Heart right ventricle (tissue), 16 donors: ENCODE measurements around the gene MYG1. TPM values are rescaled to one million over a fixed set of nuclear protein-coding genes. Genes with fewer than 3 reads are reported as not detected.

Experiments
- ATAC-seq, 8 donors: fragments of 200-7000 bp; cut with Tn5 transposase; one replicate each; pipeline ENCODE4 v1.9.1; 2020; ENCODE audit warnings: mild to moderate bottlenecking in 8 of 8, moderate library complexity in 8 of 8, moderate number of reproducible peaks in 1 of 8
- DNase-seq, 2 donors: peaks; one replicate each; pipeline ENCODE4 v3.0.0-alpha.2; 2020
- H3K27ac ChIP-seq, 10 donors: fragments of 200-600 bp; sonication (generic) in 2 of 10; one replicate each; pipeline versions ENCODE4 v1.5.0 to v1.8.0; 2020 to 2022; ENCODE audit warnings: mild to moderate bottlenecking in 3 of 10
- H3K27me3 ChIP-seq, 7 donors: fragments of 200-600 bp; one replicate each; pipeline ENCODE4 v1.8.0; 2021 to 2022; ENCODE audit warnings: mild to moderate bottlenecking in 2 of 7
- H3K36me3 ChIP-seq, 9 donors: fragments of 200-600 bp; sonication (generic) in 1 of 9; one replicate each; pipeline versions ENCODE4 v1.5.0 to v1.8.0; 2020 to 2022; ENCODE audit warnings: mild to moderate bottlenecking in 2 of 9
- H3K4me1 ChIP-seq, 9 donors: fragments of 200-600 bp; sonication (generic) in 1 of 9; one replicate each; pipeline versions ENCODE4 v1.5.0 to v1.8.0; 2020 to 2022; ENCODE audit warnings: mild to moderate bottlenecking in 4 of 9
- H3K4me3 ChIP-seq, 10 donors: fragments of 200-600 bp; sonication (generic) in 2 of 10; one replicate each; pipeline versions ENCODE4 v1.5.0 to v1.8.0; 2020 to 2022; ENCODE audit warnings: mild to moderate bottlenecking in 7 of 10, moderate library complexity in 2 of 10
- H3K9me3 ChIP-seq, 11 donors: fragments of 200-600 bp in 10 of 11; sonication (generic) in 2 of 11; one replicate each; pipeline versions ENCODE4 v1.5.0 to v1.8.0; 2013 to 2022; ENCODE audit warnings: mild to moderate bottlenecking in 2 of 11, control low read depth in 1 of 11, moderate library complexity in 1 of 11
- WGBS, 2 donors: extraction: QIAGEN DNeasy Blood & Tissue Kit; methylation state at CpG; one replicate each; pipeline ENCODE4 v1.1.7; 2013; ENCODE audit warnings: inconsistent platforms in 1 of 2; 5-methylcytosine and 5-hydroxymethylcytosine counted together
- intact Hi-C, 10 donors: fragments of 100-400 bp; cut with DNase I; formaldehyde crosslinking; loops; one replicate each; pipeline versions ENCODE4 v1.11.1 to v1.14.2; 2022
- polyA plus RNA-seq, 2 donors: library from polyadenylated mRNA; stranded (reverse); fragments of 200-250 nt; gene quantifications; one replicate each; pipeline ENCODE4 v1.2.3, GENCODE V29; 2013
- total RNA-seq, 10 donors: library from RNA; stranded (reverse); fragmentation: NEBNext Ultra II Directional in 3 of 10; extraction: Animal tissue kit (Norgen Biotek cat#: 25700) in 3 of 10; gene quantifications; one replicate each; pipeline versions ENCODE4 v1.2.1 to v1.2.4, GENCODE V29; 2021 to 2023
- TF ChIP-seq, protein P1 (sequence below), 9 donors: fragments of 200-600 bp; sonication (generic) in 2 of 9; IDR thresholded peaks; one replicate each; pipeline versions ENCODE4 v1.5.0 to v1.8.0; 2021 to 2022; ENCODE audit warnings: antibody characterized with exemption in 9 of 9, mild to moderate bottlenecking in 5 of 9, moderate library complexity in 1 of 9
- donor health status: Arrhythmogenic right ventricular cardiomyopathy.
- donor health status: ischemic (EF 13 %, LVEDD 7.1; RV severe dilation, severe dysfunction).
- donor health status: healthy with polysubstance abuse.
- donor health status: DM: no; HTN: yes; CAD: no.
- donor health status: DM: no; HTN: no; CAD: no.
- donor health status: ischemic (EF 25% LVEDD 6.9; RV normal size, moderate dysfunction).
- donor health status: ischemic (EF 25% LVEDD 5.7; RV mildly dilated, moderate dysfunction).
- donor health status: healthy.
- donor health status: DM: yes; HTN: yes; CAD: no.
- donor health status: Ischemic cardiomyopathy.
- donor health status: ischemic (EF 35%, LVEDD 5.7; RV mildly dilated, moderate dysfunction).
- donor health status: nonischemic (EF 11% LVEDD 7.7; RV severe dilation, severe dysfunction).
- donor health status: DM: yes; HTN: yes; CAD: no.
- donor health status: PGD.
- donor health status: ischemic (EF 29% LVEDD 5.4; RV normal size, mild dysfunction).
- donor health status: nonischemic (EF 23%, LVEDD 6.1; RV moderate dilation, normal function).

The MYG1 gene
- total and polyA plus RNA-seq, 12 donors, result 26.8 to 115 (median 36.6) TPM

DNA sequence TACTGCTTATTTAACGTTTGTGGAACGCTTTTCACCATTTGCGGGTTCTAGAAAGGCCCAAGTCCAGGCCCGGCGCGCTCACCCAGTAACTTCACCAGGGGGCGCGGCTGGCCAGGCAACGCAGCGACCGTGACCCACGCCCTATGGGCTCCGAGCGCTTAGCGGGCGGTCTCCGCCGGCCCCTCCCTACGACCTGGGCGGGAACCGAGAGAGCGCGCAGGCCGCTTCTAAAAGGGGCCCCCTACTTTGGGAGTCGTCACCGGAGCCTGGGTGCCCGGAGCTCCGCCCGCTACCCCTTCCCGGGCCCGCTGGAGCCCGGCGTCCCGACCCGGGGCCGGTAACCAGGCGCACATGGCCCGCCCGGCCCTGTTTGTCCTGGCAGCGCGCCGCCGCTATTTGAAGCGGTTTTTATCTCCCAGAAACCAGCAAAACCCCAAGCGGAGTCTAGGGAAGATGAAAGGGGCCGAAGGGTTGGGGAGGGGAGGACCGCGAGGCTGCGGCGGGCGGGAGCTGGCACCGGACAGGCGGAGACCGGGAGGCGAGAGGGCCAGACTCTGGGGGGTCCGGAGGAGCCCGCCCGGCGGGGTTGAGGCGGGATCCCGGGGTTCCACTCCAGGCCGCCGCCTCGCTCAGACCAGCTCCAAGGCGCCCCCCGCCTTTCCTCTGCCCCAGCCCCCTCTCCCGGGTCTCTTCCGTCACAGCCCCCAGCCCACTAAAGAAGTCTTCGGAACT is 25.4 kb downstream of the MYG1 start:
- Histone ChIP-seq H3K4me1 (peaks cover 11 to 46% (median 35%) of the 10 kb centered on the region in 9 donors), H3K27ac (peak overlapping the region; percentile 63 to 94 (median 90)), H3K4me3 (peak overlapping the region; percentile 60 to 80 (median 72)), H3K27me3 (peaks cover 0 to 34% (median 0%) of the 10 kb centered on the region in 7 donors), H3K36me3 (peaks cover 0 to under 1% (median 0%) of the 10 kb centered on the region in 9 donors), H3K9me3 (no peaks in the 10 kb centered on the region)
- DNase-seq (peak; percentile 94 to 95), ATAC-seq (peak; percentile 84 to 88 (median 86))
- WGBS, 2 donors, result 0% methylated on average over 57 to 69 of the region's 69 CpGs
- intact Hi-C loops, result loop anchor here in 6 of 10 donors (1.0 to 10.0 kb wide), 9 partner anchors 20 to 184 kb away; partner anchors contain the start of genes NPFF (in 2 of the 6), TARBP2 (in 2 of the 6), AMHR2 (in 1 of the 6) and SP1 (in 1 of the 6)
- TF ChIP-seq, protein P1, sequence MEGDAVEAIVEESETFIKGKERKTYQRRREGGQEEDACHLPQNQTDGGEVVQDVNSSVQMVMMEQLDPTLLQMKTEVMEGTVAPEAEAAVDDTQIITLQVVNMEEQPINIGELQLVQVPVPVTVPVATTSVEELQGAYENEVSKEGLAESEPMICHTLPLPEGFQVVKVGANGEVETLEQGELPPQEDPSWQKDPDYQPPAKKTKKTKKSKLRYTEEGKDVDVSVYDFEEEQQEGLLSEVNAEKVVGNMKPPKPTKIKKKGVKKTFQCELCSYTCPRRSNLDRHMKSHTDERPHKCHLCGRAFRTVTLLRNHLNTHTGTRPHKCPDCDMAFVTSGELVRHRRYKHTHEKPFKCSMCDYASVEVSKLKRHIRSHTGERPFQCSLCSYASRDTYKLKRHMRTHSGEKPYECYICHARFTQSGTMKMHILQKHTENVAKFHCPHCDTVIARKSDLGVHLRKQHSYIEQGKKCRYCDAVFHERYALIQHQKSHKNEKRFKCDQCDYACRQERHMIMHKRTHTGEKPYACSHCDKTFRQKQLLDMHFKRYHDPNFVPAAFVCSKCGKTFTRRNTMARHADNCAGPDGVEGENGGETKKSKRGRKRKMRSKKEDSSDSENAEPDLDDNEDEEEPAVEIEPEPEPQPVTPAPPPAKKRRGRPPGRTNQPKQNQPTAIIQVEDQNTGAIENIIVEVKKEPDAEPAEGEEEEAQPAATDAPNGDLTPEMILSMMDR (IDR thresholded peaks at IDR 0.05), result peak; percentile 68 to 95 (median 85)

DNA sequence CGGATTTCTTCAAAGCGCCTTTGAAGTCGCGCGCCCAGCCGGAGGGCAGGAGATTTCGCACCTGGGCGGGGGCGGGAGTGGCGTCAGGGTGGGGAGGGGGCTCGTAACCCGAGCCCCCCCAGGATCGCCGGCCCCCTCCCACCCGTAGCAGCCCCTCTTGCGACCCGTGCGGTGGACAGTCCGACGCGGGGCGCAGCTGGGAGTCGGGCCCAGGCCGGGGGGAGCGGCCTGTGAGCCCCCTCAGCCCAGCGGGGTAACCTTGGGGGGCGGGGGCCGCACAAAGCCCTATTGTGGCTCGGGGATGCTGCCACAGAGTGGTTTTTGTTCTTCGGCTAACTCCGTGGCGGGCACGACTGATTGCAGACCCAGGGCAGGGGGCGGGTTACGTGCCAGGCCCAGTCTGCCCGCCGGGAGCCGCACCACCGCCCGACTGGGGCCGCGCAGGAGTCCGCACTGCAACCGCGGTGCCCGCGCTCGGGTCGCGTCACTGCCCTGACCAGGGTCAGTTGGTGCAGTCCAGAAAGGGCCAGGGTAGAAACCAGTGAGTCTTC is 26.1 kb downstream of the MYG1 start:
- H3K36me3 ChIP-seq, result no peaks in the 10 kb centered on the region
- peak in 1 of 2 donors; percentile 49 for DNase-seq
- intact Hi-C loops, result loop anchor here in 6 of 10 donors (1.0 to 10.0 kb wide), 6 partner anchors 19 to 183 kb away; partner anchors contain the start of genes TARBP2 (in 2 of the 6), AMHR2 (in 1 of the 6) and NPFF (in 1 of the 6)
- peak overlapping the region; percentile 60 to 80 (median 72) for H3K4me3 ChIP-seq
- H3K27ac ChIP-seq, result peak overlapping the region; percentile 63 to 94 (median 90)
- TF ChIP-seq, protein P1 (IDR thresholded peaks at IDR 0.05), result peak in 1 of 9 donors; percentile 12
- 1 to 2% methylated on average over 44 to 50 of the region's 50 CpGs for WGBS, 2 donors
- ATAC-seq, result peak in 1 of 8 donors; percentile 39
- H3K4me1 ChIP-seq, result peaks cover 8 to 40% (median 29%) of the 10 kb centered on the region in 9 donors
- H3K27me3 ChIP-seq, result peaks cover 0 to 38% (median 0%) of the 10 kb centered on the region in 7 donors
- no peaks in the 10 kb centered on the region for H3K9me3 ChIP-seq

DNA sequence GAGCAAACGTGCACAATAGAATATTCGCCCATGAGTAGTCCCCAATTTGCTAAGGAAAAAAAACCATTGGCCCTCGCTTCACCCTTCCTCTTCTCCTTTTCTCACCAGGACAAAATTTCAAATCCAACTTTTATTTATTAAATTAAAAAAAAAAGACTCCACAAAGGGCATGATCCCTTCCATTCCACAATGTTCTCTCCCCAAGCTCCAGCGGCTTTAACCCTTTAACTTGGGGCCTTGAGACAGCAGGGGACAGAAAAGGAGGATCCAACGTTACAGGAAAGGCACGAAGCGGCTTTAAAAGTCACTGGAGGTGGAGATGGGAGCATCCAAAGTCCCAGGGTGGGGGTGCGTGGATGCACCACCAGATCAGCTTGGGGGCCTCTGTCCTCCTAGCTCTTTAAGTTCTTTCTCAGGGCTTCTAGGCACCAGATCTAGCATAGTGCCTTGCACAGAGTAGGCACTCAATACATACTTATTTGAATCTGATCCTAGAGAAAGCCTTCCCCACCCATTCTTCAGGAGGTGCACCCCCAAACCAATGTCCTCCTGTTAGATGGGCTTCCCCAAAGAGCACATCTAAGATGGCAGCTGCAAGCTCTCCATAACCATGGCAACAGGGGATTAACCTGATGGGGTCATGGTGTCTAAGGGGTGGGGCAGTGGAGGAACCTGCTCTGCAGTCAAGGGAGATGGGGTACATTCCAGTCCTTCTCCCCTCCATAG is 27.1 kb downstream of the MYG1 start:
- TF ChIP-seq, protein P1 (IDR thresholded peaks at IDR 0.05), result no peak
- peaks cover 6 to 34% (median 25%) of the 10 kb centered on the region in 9 donors for H3K4me1 ChIP-seq
- no peaks in the 10 kb centered on the region for H3K36me3 ChIP-seq
- intact Hi-C loops, result loop anchor here in 3 of 10 donors (2.0 to 10.0 kb wide), 4 partner anchors 18 to 178 kb away; partner anchors contain the start of genes TARBP2 (in 2 of the 3), AMHR2 (in 1 of the 3) and NPFF (in 1 of the 3)
- H3K27me3 ChIP-seq, result peaks cover 0 to 45% (median 0%) of the 10 kb centered on the region in 7 donors
- no peaks in the 10 kb centered on the region for H3K9me3 ChIP-seq
- no peak overlapping the region for H3K4me3 ChIP-seq
- DNase-seq (no peak), ATAC-seq (no peak)
- WGBS, 2 donors, result 85 to 88% methylated on average over 8 of the region's 8 CpGs
- no peak overlapping the region for H3K27ac ChIP-seq
